ENCODE measurements around the gene PARVG. TPM values are rescaled to one million over a fixed set of nuclear protein-coding genes. Genes with fewer than 3 reads are reported as not detected.

PARVG gene
- total and polyA plus RNA-seq, 10 of the 15 experiments (the other 5 are each of a cell fraction or from before 2014, with no cell fraction given) = 6.3 to 123 (median 71.9) TPM

DNA sequence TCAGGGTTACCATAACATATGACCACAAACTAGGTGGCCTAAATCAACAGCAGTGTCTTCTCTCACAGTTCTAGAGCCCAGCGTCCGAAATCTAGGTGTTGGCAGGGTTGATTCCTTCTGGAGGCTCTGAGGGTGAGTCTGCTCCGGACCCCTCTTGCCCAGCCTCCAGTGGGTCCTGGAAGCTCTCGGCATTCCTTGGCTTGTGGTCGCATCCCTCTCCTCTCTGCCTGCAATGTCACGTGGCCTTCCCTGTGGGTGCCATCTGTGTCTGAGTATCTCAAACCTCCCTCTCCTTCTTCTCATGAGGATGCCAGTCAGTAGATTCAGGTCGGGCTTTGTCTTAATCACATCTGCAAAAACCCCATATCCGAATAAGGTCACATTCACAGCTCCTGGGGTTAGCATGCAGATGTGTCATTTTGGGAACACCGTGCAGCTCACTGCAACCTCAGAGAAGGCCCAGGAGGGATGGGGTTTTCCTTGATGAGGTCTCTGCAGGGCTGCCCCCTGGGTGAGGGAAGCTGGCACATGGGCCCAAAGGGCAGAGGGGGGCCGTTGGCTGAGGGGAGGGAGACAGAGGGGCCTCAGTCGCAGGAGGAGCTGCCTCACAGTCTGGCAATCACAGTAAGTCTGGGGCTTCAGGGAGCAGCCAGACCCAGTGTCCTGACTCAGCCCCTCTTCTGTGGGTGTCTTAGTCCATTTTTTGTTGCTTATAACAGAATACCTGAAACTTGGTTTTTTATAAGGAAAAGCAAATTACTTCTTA, 41.2 kb downstream of the PARVG start:
- ChIA-PET CTCF (no interaction called here), RAD21 (ENCODE audit: unreplicated experiment) (no interaction called here), SMC1A (ENCODE audit: uncharacterized antibody, unreplicated experiment) (interaction anchor here (0.5 to 1.2 kb wide), 2 partner anchors 17 to 1946 kb away, joined by 3 to 4 read pairs; no protein-coding TSS in a partner anchor), POLR2A (no interaction called here)
- BruUV-seq (replicated peaks) = no TSS peak
- Histone ChIP-seq H3K4me3 (no peak overlapping the region), H3K27ac (ENCODE audit: control insufficient read depth, insufficient read depth) (no peak overlapping the region), H3K27me3 (replicated peaks in 1 of 2; ENCODE audit: control insufficient read depth in 2 of 2, insufficient read depth in 2 of 2, low read length in 1 of 2) (no peaks in the 10 kb centered on the region; a peak in 1 of 4 replicates), H3K4me1 (ENCODE audit: control insufficient read depth, insufficient read depth, low read length) (no peaks in the 10 kb centered on the region), H3K79me2 (ENCODE audit: control insufficient read depth, insufficient read depth, low read length) (no peaks in the 10 kb centered on the region), H3K9ac (ENCODE audit: control insufficient read depth, insufficient read depth, low read length) (no peak overlapping the region), H3K36me3 (ENCODE audit: control insufficient read depth in 2 of 2, insufficient read depth in 2 of 2, low read length in 1 of 2) (no peaks in the 10 kb centered on the region), H2AFZ (ENCODE audit: control insufficient read depth, low read depth, low read length) (no peak overlapping the region), H3K4me2 (ENCODE audit: control insufficient read depth, insufficient read depth) (no peak overlapping the region), H3K9me3 (replicated peaks; ENCODE audit: control insufficient read depth, insufficient read depth, low read length) (no peaks in the 10 kb centered on the region), H4K20me1 (ENCODE audit: control insufficient read depth, insufficient read depth) (no peaks in the 10 kb centered on the region)
- FAIRE-seq (no peak), DNase-seq (ENCODE audit: low read depth, low spot score) (no peak), ATAC-seq (peak; percentile 42)
- 35% methylated on average over 11 of the region's 11 CpGs for WGBS (ENCODE audit: insufficient coverage, insufficient replicate concordance, low lambda C conversion rate, missing lambda C conversion rate)
- intact Hi-C loops (cut with micrococcal nuclease; ENCODE audit: unreplicated experiment) = no loop called here
- in situ Hi-C loops (cut with MboI) = no loop called here
- TF ChIP-seq, protein P1, sequence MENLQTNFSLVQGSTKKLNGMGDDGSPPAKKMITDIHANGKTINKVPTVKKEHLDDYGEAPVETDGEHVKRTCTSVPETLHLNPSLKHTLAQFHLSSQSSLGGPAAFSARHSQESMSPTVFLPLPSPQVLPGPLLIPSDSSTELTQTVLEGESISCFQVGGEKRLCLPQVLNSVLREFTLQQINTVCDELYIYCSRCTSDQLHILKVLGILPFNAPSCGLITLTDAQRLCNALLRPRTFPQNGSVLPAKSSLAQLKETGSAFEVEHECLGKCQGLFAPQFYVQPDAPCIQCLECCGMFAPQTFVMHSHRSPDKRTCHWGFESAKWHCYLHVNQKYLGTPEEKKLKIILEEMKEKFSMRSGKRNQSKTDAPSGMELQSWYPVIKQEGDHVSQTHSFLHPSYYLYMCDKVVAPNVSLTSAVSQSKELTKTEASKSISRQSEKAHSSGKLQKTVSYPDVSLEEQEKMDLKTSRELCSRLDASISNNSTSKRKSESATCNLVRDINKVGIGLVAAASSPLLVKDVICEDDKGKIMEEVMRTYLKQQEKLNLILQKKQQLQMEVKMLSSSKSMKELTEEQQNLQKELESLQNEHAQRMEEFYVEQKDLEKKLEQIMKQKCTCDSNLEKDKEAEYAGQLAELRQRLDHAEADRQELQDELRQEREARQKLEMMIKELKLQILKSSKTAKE (IDR thresholded peaks at IDR 0.05; ENCODE audit: low read depth, poor library complexity, severe bottlenecking) = no peak
- TF ChIP-seq MTA2 (IDR thresholded peaks at IDR 0.05; ENCODE audit: low read depth) (no peak), RAD51 (IDR thresholded peaks at IDR 0.05) (no peak), ATF7 (IDR thresholded peaks at IDR 0.05; ENCODE audit: low read depth) (no peak), SMAD5 (IDR thresholded peaks at IDR 0.05; ENCODE audit: low read depth) (no peak), FOXM1 (IDR thresholded peaks at IDR 0.05; ENCODE audit: low read depth, low read length) (no peak), SUPT20H (IDR thresholded peaks at IDR 0.05; ENCODE audit: borderline replicate concordance, control insufficient read depth, low read depth, low read length) (no peak), POU2F2 (IDR thresholded peaks at IDR 0.05; ENCODE audit: borderline replicate concordance, low read depth, low read length) (no peak), TCF12 (IDR thresholded peaks at IDR 0.05; ENCODE audit: low read depth, low read length) (no peak), POLR2A (IDR thresholded peaks at IDR 0.05; ENCODE audit: low read depth, low read length) (no peak)
- TF ChIP-seq, protein P2, sequence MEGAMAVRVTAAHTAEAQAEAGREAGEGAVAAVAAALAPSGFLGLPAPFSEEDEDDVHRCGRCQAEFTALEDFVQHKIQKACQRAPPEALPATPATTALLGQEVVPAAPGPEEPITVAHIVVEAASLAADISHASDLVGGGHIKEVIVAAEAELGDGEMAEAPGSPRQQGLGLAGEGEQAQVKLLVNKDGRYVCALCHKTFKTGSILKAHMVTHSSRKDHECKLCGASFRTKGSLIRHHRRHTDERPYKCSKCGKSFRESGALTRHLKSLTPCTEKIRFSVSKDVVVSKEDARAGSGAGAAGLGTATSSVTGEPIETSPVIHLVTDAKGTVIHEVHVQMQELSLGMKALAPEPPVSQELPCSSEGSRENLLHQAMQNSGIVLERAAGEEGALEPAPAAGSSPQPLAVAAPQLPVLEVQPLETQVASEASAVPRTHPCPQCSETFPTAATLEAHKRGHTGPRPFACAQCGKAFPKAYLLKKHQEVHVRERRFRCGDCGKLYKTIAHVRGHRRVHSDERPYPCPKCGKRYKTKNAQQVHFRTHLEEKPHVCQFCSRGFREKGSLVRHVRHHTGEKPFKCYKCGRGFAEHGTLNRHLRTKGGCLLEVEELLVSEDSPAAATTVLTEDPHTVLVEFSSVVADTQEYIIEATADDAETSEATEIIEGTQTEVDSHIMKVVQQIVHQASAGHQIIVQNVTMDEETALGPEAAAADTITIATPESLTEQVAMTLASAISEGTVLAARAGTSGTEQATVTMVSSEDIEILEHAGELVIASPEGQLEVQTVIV (IDR thresholded peaks at IDR 0.05; ENCODE audit: borderline replicate concordance, partially characterized antibody) = no peak
- TF ChIP-seq, protein P3, sequence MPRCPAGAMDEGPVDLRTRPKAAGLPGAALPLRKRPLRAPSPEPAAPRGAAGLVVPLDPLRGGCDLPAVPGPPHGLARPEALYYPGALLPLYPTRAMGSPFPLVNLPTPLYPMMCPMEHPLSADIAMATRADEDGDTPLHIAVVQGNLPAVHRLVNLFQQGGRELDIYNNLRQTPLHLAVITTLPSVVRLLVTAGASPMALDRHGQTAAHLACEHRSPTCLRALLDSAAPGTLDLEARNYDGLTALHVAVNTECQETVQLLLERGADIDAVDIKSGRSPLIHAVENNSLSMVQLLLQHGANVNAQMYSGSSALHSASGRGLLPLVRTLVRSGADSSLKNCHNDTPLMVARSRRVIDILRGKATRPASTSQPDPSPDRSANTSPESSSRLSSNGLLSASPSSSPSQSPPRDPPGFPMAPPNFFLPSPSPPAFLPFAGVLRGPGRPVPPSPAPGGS (IDR thresholded peaks at IDR 0.05; ENCODE audit: borderline replicate concordance, insufficient read depth, low read depth, low read length, poor library complexity, severe bottlenecking) = no peak
- TF ChIP-seq, protein P4, sequence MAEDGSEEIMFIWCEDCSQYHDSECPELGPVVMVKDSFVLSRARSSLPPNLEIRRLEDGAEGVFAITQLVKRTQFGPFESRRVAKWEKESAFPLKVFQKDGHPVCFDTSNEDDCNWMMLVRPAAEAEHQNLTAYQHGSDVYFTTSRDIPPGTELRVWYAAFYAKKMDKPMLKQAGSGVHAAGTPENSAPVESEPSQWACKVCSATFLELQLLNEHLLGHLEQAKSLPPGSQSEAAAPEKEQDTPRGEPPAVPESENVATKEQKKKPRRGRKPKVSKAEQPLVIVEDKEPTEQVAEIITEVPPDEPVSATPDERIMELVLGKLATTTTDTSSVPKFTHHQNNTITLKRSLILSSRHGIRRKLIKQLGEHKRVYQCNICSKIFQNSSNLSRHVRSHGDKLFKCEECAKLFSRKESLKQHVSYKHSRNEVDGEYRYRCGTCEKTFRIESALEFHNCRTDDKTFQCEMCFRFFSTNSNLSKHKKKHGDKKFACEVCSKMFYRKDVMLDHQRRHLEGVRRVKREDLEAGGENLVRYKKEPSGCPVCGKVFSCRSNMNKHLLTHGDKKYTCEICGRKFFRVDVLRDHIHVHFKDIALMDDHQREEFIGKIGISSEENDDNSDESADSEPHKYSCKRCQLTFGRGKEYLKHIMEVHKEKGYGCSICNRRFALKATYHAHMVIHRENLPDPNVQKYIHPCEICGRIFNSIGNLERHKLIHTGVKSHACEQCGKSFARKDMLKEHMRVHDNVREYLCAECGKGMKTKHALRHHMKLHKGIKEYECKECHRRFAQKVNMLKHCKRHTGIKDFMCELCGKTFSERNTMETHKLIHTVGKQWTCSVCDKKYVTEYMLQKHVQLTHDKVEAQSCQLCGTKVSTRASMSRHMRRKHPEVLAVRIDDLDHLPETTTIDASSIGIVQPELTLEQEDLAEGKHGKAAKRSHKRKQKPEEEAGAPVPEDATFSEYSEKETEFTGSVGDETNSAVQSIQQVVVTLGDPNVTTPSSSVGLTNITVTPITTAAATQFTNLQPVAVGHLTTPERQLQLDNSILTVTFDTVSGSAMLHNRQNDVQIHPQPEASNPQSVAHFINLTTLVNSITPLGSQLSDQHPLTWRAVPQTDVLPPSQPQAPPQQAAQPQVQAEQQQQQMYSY (CRISPR knock-in tag; IDR thresholded peaks at IDR 0.05) = no peak

Data from GM12878 (cell line).